GM18951 (cell line): ENCODE results near the gene SLC7A11.
"Not testable (repeated sequence)": the region's sequence is repeated elsewhere in the genome, so short reads cannot be mapped to it uniquely, and the experiment has no call there.

ENCODE experiments used
- POLR2A ChIP-seq: IDR thresholded peaks from 4 replicates; pipeline ENCODE4 v1.6.1; 2011; ENCODE audit warnings: mild to moderate bottlenecking; ENCODE audit not compliant: insufficient read length, insufficient read depth; ENCODE audit errors: extremely low read depth
- in situ Hi-C: fragments of 300-500 bp; cut with MboI; formaldehyde crosslinking; loops from one replicate; pipeline ENCODE4 v1.12.0; 2022; ENCODE audit warnings: low sequenced_read_pairs, mixed read lengths, inconsistent platforms; ENCODE audit not compliant: unreplicated experiment

SLC7A11 gene

DNA sequence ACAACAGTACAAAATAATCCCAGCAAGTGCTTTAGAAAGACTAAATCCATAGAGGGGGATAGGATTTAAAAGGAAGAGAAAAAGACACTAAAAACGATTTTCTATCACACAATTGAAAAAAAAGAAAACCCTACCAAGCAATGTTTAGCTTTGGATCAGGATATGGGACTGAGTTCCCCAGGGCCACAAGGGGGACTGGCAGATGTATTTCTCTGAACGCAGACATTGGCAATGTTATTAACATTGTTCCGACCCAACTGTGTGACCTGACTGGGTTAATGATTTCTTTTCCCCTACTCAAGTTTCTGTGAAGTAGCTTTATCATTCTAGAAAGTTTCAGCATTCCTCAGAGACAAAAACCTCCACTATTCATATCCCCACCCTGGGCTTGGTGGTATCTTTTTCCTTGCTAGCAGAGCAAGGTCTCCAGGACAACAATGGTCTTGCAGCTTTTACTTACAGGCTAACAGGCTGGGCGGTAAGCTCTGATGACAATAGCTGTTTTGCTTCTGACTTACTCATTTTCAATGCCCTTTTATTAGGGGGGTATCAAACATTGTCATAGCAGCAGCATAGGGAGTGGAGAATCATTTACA lies 25.8 kb downstream of the SLC7A11 start:
- in situ Hi-C loops, result no loop called here
- no peak for TF ChIP-seq POLR2A

DNA sequence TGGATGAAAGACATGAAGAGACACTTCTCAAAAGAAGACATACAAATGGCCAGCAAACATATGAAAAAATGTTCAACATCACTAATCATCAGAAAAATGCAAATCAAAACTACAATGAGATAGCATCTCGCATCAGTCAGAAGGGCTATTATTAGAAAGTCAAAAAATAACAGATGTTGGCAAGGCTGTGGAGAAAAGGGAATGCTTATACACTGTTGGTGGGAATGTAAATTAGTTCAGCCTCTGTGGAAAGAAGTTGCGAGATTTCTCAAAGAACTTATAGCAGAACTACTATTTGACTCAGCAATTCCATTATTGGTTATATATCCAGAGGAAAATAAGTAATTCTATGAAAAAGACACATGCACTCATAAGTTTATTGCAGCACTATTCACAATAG lies 31.6 kb downstream of the SLC7A11 start:
- in situ Hi-C loops, result not testable (repeated sequence)

DNA sequence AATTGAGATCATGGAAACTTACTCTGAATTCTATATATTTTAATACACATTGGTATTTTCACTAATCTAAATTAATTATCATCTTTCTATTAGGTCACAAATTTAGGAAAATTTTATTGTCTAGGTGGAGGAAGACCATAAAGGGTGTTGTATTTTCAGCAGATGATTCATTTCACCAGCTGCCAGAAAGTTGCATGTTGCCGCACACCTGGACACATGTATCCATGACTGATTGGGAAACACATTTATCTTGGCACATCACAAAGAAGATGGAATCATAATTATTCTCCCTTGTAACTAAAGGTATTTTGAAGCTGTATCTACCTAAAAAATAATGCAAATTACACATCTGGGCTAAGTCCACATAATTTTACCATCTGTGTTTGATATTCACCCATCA lies 33.1 kb downstream of the SLC7A11 start:
- TF ChIP-seq POLR2A, result no peak
- in situ Hi-C loops, result no loop called here

- TF ChIP-seq POLR2A, result no peak
These were observed 36.5 kb downstream of the SLC7A11 start for GRCh38 chr4:138205531-138206233.

DNA sequence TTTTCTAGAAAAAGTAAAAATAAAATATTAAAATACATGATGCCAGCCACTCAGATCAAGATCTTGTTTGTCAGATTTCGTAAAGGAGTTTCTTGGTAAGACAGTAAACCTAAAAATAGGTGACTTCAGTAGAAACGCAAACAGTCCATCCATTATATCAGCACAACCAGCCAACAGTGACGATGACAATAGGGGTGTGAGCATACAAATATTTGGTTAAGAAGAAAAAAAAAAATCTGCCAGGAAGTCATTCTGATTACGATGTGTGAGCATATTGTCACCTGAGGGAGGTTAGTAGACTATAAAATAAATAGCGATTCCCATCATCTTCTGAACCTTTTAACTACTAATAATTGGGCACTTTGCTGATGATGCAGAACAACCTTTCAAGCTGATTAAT lies 37.6 kb downstream of the SLC7A11 start:
- in situ Hi-C loops, result no loop called here
- TF ChIP-seq POLR2A, result no peak

More at GRCh38 chr4:138205531-138206233, 36.5 kb downstream of the SLC7A11 start:
- in situ Hi-C loops, result no loop called here

DNA sequence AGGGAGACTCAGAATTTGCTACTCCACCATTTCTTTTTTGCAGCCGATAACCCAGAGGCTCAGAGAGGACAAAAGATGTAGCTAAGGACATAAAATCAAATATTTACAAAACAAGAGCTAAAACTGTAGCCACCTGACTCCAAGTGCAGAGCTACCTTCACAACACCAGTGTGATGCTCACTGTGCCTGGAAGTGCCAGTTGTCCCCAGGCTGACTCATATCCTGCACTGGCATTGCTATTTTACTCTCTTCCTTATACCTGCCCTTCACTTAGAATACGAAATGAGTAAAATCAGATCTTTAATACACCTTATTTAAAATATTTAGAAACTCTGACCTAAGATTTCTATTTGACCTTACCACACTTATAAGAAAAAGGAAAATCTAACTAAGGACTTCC lies 39.5 kb downstream of the SLC7A11 start:
- in situ Hi-C loops, result no loop called here
- no peak for TF ChIP-seq POLR2A

DNA sequence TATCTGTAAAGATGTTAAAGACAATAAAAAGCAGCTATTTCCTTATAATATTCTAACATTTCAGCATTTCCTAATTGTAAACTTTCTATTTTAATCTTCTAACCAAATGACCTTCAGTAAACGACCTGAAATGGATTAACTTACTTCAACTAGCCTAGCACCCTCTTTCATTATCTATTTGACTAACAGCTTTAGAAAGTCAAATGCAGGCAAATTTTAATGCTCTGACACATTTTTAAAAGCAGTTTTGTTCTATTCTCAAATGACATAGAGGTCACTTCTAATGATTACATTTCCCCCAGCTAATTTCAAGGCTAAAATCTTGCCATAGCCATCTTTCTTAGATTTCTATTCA lies 41.9 kb downstream of the SLC7A11 start:
- in situ Hi-C loops, result no loop called here
- no peak for TF ChIP-seq POLR2A

DNA sequence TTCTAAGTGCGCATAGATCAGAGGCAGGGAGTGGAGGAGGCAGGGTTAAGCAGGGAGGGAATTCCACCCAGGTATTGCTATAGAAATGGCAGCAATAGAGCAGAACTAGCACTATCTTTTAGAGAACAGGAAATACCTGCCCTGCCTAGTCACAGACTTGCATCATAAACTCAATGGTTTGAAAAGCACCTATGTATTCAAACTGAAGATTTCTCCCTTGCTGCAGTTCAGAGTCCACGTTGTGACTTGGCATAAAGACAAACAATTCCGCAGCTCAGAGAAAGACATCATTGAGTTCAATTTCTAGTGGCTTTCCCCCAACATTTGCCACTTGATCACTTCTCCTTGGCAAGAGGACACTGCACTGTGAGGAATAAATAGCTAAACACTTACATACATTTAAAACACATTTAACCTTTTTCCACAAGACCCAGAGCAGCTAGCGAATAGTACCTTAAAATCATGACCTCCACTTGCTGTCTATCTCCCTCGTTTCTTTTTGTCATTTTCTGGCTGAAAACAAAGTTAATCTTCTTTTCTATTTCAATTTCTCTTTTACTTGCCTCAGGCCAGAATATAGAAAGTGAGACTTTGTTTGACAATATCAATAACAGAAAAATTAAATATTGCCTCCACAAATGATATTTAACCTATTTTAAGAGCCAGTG lies 42.4 kb downstream of the SLC7A11 start:
- in situ Hi-C loops, result no loop called here
- TF ChIP-seq POLR2A, result no peak

GRCh38 chr4:138196153-138196552 lies 46.0 kb downstream of the SLC7A11 start:
- TF ChIP-seq POLR2A, result no peak
- in situ Hi-C loops, result no loop called here

GRCh38 chr4:138193963-138194362 lies 48.2 kb downstream of the SLC7A11 start:
- in situ Hi-C loops, result no loop called here
- no peak for TF ChIP-seq POLR2A

- in situ Hi-C loops, result no loop called here
- TF ChIP-seq POLR2A, result no peak
These were observed 50.0 kb downstream of the SLC7A11 start for GRCh38 chr4:138192113-138192512.

DNA sequence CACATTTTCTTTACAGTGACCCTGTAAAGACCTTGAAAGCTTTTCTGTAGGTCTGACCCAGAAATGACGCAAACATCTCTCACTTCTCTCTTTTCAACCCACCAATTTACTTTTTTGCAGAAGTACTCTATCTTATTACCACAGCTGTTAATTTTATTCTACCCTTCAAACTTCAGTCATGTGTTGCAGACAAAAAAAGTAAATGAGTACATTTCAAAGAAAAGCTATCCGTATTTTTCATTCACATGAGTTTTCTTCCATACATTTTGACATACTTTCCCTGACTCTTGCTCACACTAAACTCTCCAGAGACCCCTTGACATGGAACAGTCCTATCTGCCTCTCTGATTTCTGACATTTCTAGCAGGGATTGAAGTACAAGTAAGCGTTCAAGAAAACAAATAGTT lies 51.7 kb downstream of the SLC7A11 start:
- TF ChIP-seq POLR2A, result no peak
- in situ Hi-C loops, result no loop called here

DNA sequence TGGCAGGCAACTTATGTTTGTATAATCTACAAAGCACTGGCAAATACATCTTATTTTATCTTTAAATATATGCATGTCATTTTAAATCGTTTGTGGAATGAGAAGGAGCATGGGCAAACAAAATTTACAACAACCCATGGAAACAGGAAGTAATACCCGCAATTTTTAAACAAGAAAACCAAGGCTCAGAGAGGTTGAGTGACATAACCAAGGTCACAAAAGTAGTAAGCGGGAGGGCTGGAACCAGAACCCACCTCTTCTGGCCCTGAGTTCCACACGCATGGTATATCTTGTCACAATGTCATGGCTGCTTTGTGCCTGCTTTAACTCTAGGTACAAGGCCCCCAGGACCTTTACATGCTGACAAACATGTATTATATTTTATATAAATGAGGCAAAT lies 52.9 kb downstream of the SLC7A11 start:
- no peak for TF ChIP-seq POLR2A
- in situ Hi-C loops, result no loop called here
